ENCODE results near the gene MRPL49. TPM values are rescaled to one million over a fixed set of nuclear protein-coding genes. Genes with fewer than 3 reads are reported as not detected.
"Not testable (repeated sequence)": the region's sequence is repeated elsewhere in the genome, so short reads cannot be mapped to it uniquely, and the experiment has no call there.

Gene MRPL49
- total RNA-seq, 1 donor from 2014 or later = 66.6 TPM

- Mint-ChIP-seq H3K4me1 (ENCODE audit: low read depth) (peaks cover 26% of the 10 kb centered on the region), H3K9me3 (no peaks in the 10 kb centered on the region), H3K36me3 (ENCODE audit: low read depth) (peaks cover 27% of the 10 kb centered on the region), H3K27me3 (ENCODE audit: low read depth) (peaks cover 2% of the 10 kb centered on the region), H3K4me3 (ENCODE audit: low read depth) (peak overlapping the region; percentile 96), H3K27ac (peak overlapping the region; percentile 99)
- DNase-seq (ENCODE audit: low spot score) = peak; percentile 86
- intact Hi-C loops (cut with micrococcal nuclease) = loop anchor here (1.0 to 5.0 kb wide), 5 partner anchors 13 to 127 kb away; partner anchors contain the start of genes CAPN1, FAU, MRPL49 and POLA2
These were observed 13.0 kb downstream of the MRPL49 start for GRCh38 chr11:65134952-65135632.

GRCh38 chr11:65135633-65136145 lies 13.6 kb downstream of the MRPL49 start:
- intact Hi-C loops (cut with micrococcal nuclease) = loop anchor here (1.0 to 2.0 kb wide), 4 partner anchors 13 to 108 kb away; partner anchors contain the start of genes CAPN1, FAU, MRPL49 and SNX15
- Mint-ChIP-seq H3K27ac (peak overlapping the region; percentile 99), H3K36me3 (ENCODE audit: low read depth) (peaks cover 24% of the 10 kb centered on the region), H3K9me3 (no peaks in the 10 kb centered on the region), H3K4me1 (ENCODE audit: low read depth) (peaks cover 26% of the 10 kb centered on the region), H3K27me3 (ENCODE audit: low read depth) (peaks cover 4% of the 10 kb centered on the region), H3K4me3 (ENCODE audit: low read depth) (peak overlapping the region; percentile 96)
- DNase-seq (ENCODE audit: low spot score) = no peak

DNA sequence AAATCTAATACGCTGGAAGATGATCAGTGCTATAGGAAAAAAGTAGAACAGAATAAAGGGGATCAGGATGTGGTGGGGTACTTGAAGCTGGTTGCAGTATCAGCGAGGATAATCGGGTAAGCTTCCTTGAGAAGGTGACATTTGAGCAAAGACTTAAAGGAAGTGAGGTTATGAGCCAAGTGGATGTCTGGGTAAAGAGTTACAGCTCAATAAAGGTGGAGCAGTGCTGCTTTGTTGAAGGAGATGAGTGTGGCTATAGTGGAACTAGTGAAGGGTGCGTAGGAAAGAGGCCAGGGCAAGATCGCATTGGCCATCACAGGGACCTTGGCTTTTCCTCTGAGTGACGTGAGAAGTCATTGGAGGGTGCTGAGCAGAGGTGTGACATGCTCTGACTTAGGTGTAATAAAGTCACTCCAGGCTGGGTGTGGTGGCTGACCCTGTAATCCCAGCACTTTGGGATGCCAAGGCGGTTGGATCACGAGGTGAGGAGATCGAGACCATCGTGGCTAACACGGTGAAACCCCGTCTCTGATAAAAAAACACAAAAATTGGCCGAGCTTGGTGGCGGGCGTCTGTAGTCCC lies 14.5 kb downstream of the MRPL49 start:
- Mint-ChIP-seq H3K36me3 (ENCODE audit: low read depth) (peaks cover 15% of the 10 kb centered on the region), H3K9me3 (no peaks in the 10 kb centered on the region), H3K27me3 (ENCODE audit: low read depth) (peaks cover 11% of the 10 kb centered on the region), H3K4me1 (ENCODE audit: low read depth) (peaks cover 26% of the 10 kb centered on the region), H3K4me3 (ENCODE audit: low read depth) (peak overlapping the region; percentile 74), H3K27ac (no peak overlapping the region)
- DNase-seq (ENCODE audit: low spot score) = no peak
- intact Hi-C loops (cut with micrococcal nuclease) = no loop called here

DNA sequence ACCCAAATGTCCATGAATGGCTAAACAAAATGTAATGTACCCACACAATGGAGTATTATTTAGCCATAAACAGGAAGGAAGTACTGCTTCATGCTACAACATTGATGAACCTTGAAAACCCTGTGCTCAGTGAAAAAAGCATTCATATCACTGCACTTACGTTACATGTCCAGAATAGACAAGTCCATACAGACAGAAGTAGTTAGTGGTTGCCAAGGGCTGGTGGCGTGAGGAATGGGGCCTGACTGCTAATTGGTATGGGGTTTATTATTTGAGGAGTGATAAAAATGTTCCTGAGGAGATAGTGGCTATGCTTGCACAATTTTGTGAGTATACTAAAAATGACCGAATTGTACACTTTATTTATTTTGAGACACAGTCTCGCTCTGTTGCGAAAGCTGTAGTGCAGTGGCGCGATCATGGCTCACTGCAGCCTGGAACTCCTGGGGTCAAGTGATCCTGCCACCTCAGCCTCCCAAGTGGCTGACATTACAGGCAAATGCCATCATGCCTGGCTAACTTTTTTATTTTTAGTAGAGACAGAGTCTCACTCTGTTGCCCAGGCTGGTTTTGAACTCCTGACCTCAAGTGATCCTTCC lies 19.9 kb downstream of the MRPL49 start:
- H3K4me3 Mint-ChIP-seq (ENCODE audit: low read depth) = no peak overlapping the region
- no peak overlapping the region for H3K27ac Mint-ChIP-seq
- no peaks in the 10 kb centered on the region for H3K4me1 Mint-ChIP-seq (ENCODE audit: low read depth)
- peaks cover 26% of the 10 kb centered on the region for H3K27me3 Mint-ChIP-seq (ENCODE audit: low read depth)
- H3K36me3 Mint-ChIP-seq (ENCODE audit: low read depth) = no peaks in the 10 kb centered on the region
- H3K9me3 Mint-ChIP-seq = no peaks in the 10 kb centered on the region
- intact Hi-C loops (cut with micrococcal nuclease) = no loop called here
- DNase-seq (ENCODE audit: low spot score) = no peak

GRCh38 chr11:65147352-65148075 lies 25.4 kb downstream of the MRPL49 start:
- peaks cover 11% of the 10 kb centered on the region for H3K4me1 Mint-ChIP-seq (ENCODE audit: low read depth)
- H3K27me3 Mint-ChIP-seq (ENCODE audit: low read depth) = peaks cover 10% of the 10 kb centered on the region
- intact Hi-C loops (cut with micrococcal nuclease) = no loop called here
- H3K27ac Mint-ChIP-seq = no peak overlapping the region
- H3K9me3 Mint-ChIP-seq = no peaks in the 10 kb centered on the region
- no peaks in the 10 kb centered on the region for H3K36me3 Mint-ChIP-seq (ENCODE audit: low read depth)
- no peak overlapping the region for H3K4me3 Mint-ChIP-seq (ENCODE audit: low read depth)
- no peak for DNase-seq (ENCODE audit: low spot score)

DNA sequence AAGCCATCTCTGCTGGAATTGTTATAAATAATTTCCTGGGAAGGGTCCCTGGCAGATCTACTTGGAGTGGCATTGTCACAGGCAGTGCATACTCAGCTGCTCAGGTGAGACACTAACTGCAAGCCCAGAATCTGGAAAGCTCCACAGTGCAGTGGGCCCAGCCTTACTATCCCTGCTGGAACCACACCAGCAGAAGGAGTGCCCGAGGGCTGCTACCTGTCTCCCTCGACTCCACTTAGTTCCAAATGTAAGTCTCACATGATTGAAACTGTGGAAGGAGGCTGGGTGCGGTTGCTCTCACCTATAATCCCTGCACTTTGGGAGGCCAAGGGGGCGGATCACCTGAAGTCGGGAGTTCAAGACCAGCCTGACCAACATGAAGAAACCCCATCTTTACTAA lies 26.5 kb downstream of the MRPL49 start:
- no peak for DNase-seq (ENCODE audit: low spot score)
- Mint-ChIP-seq H3K27me3 (ENCODE audit: low read depth) (peaks cover 10% of the 10 kb centered on the region), H3K36me3 (ENCODE audit: low read depth) (no peaks in the 10 kb centered on the region), H3K27ac (no peak overlapping the region), H3K4me3 (ENCODE audit: low read depth) (no peak overlapping the region), H3K9me3 (no peaks in the 10 kb centered on the region), H3K4me1 (ENCODE audit: low read depth) (peaks cover 13% of the 10 kb centered on the region)
- intact Hi-C loops (cut with micrococcal nuclease) = no loop called here

DNA sequence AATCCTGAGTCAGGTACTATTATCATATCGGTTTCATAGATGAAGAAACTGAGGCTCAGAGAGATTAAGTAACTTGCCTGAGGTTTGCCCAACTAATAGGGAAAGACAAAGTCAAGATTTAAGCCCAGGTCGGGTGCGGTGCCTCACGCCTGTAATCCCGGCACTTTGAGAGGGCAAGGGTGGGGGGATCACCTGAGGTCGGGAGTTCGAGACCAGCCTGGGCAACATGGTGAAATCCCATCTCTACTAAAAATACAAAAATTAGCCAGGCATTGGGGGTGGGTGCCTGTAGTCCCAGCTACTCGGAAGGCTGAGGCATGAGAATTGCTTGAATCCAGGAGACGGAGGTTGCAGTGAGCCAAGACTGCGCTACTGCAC lies 28.0 kb downstream of the MRPL49 start:
- H3K4me1 Mint-ChIP-seq (ENCODE audit: low read depth) = peaks cover 13% of the 10 kb centered on the region
- intact Hi-C loops (cut with micrococcal nuclease); DNase-seq (ENCODE audit: low spot score); H3K36me3 Mint-ChIP-seq (ENCODE audit: low read depth); H3K27ac Mint-ChIP-seq; H3K27me3 Mint-ChIP-seq (ENCODE audit: low read depth); H3K4me3 Mint-ChIP-seq (ENCODE audit: low read depth); H3K9me3 Mint-ChIP-seq: not testable (repeated sequence)

GRCh38 chr11:65150509-65151299 lies 28.6 kb downstream of the MRPL49 start:
- H3K4me3 Mint-ChIP-seq (ENCODE audit: low read depth) = no peak overlapping the region
- H3K4me1 Mint-ChIP-seq (ENCODE audit: low read depth) = peaks cover 13% of the 10 kb centered on the region
- no peak overlapping the region for H3K27ac Mint-ChIP-seq
- H3K36me3 Mint-ChIP-seq (ENCODE audit: low read depth) = no peaks in the 10 kb centered on the region
- no peaks in the 10 kb centered on the region for H3K9me3 Mint-ChIP-seq
- peaks cover 6% of the 10 kb centered on the region for H3K27me3 Mint-ChIP-seq (ENCODE audit: low read depth)
- intact Hi-C loops (cut with micrococcal nuclease) = no loop called here
- no peak for DNase-seq (ENCODE audit: low spot score)

DNA sequence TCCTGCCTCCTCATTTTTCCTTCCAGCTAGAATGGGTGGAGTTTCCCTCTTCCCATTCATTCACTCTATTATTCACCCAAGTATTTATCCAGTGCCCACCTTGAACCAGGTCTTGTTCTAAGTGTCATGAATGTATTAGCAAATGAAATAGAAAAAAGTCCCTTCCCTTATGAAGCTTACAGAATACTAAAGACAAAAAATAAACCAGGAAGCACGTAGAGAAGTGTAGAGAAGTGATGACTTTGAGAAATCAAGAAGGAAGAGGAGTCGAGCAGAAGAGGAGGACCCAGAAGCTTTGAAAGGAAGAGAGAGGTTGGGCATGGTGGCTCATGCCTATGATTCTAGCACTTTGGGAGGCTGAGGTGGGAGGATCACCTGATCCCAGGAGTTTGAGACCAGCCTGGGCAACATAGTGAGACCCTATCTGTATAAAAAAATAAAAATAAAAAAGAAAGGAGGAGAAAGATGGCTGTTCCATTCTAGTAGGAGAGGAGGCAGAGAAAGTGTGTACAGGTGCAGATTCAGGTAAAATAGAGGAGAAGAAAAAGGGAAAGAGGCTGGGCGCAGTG lies 29.3 kb downstream of the MRPL49 start:
- Mint-ChIP-seq H3K4me3 (ENCODE audit: low read depth) (no peak overlapping the region), H3K9me3 (no peaks in the 10 kb centered on the region), H3K36me3 (ENCODE audit: low read depth) (no peaks in the 10 kb centered on the region), H3K4me1 (ENCODE audit: low read depth) (peaks cover 13% of the 10 kb centered on the region), H3K27me3 (ENCODE audit: low read depth) (no peaks in the 10 kb centered on the region), H3K27ac (no peak overlapping the region)
- intact Hi-C loops (cut with micrococcal nuclease) = no loop called here
- no peak for DNase-seq (ENCODE audit: low spot score)

- H3K27me3 Mint-ChIP-seq (ENCODE audit: low read depth) = no peaks in the 10 kb centered on the region
- H3K27ac Mint-ChIP-seq = no peak overlapping the region
- no peak for DNase-seq (ENCODE audit: low spot score)
- H3K9me3 Mint-ChIP-seq = no peaks in the 10 kb centered on the region
- no peaks in the 10 kb centered on the region for H3K36me3 Mint-ChIP-seq (ENCODE audit: low read depth)
- intact Hi-C loops (cut with micrococcal nuclease) = no loop called here
- peaks cover 13% of the 10 kb centered on the region for H3K4me1 Mint-ChIP-seq (ENCODE audit: low read depth)
- no peak overlapping the region for H3K4me3 Mint-ChIP-seq (ENCODE audit: low read depth)
These were observed 30.0 kb downstream of the MRPL49 start for GRCh38 chr11:65152122-65152521.

- DNase-seq (ENCODE audit: low spot score) = no peak
- peaks cover 8% of the 10 kb centered on the region for H3K27me3 Mint-ChIP-seq (ENCODE audit: low read depth)
- H3K4me1 Mint-ChIP-seq (ENCODE audit: low read depth) = peaks cover 5% of the 10 kb centered on the region
- H3K9me3 Mint-ChIP-seq = no peaks in the 10 kb centered on the region
- intact Hi-C loops (cut with micrococcal nuclease) = no loop called here
- no peak overlapping the region for H3K27ac Mint-ChIP-seq
- no peaks in the 10 kb centered on the region for H3K36me3 Mint-ChIP-seq (ENCODE audit: low read depth)
- no peak overlapping the region for H3K4me3 Mint-ChIP-seq (ENCODE audit: low read depth)
These were observed 34.1 kb downstream of the MRPL49 start for GRCh38 chr11:65156256-65156655.

DNA sequence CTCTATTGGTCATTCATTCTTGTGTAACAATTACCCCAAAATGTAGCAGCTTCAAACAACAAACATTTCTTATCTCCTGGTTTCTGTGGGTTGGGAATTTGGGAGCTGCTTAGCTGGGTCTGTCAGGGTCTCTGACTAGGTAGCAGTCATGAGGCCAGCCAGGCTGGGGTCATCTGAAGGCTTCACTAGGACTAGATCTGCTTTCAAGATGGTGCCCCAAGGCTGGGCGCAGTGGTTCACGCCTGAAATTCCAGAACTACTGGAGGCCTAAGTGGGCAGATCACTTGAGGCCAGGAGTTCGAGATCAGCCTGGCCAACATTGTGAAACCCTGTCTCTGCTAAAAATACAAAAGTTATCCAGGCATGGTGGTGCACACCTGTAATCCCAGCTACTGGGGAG lies 34.8 kb downstream of the MRPL49 start:
- intact Hi-C loops (cut with micrococcal nuclease) = no loop called here
- DNase-seq (ENCODE audit: low spot score) = no peak
- no peak overlapping the region for H3K27ac Mint-ChIP-seq
- no peaks in the 10 kb centered on the region for H3K36me3 Mint-ChIP-seq (ENCODE audit: low read depth)
- H3K9me3 Mint-ChIP-seq = no peaks in the 10 kb centered on the region
- peaks cover 5% of the 10 kb centered on the region for H3K4me1 Mint-ChIP-seq (ENCODE audit: low read depth)
- peaks cover 8% of the 10 kb centered on the region for H3K27me3 Mint-ChIP-seq (ENCODE audit: low read depth)
- H3K4me3 Mint-ChIP-seq (ENCODE audit: low read depth) = no peak overlapping the region

Measured in activated T-helper 2 cell treated with anti-CD3 and anti-CD28 coated beads, Interferon-gamma antibody, Interleukin-2, Interleukin-4, amounts not matched to agents 10 μg/mL and 5 μg/mL and 100 μg/mL, durations not matched to agents 14 hours and 24 hours and 36 hours (primary cell).